IMR-90 (cell line): Measurements from ENCODE around the gene MYH11. TPM values are rescaled to one million over a fixed set of nuclear protein-coding genes. Genes with fewer than 3 reads are reported as not detected.

Source experiments
- ATAC-seq: fragments of 200-7000 bp; cut with Tn5 transposase; 2 replicates; pipeline ENCODE4 v1.9.1; 2020; ENCODE audit warnings: low read depth, mild to moderate bottlenecking, moderate library complexity
- BruUV-seq: library from RNA; stranded (reverse); fragments of 400-500 nt; replicated peaks from 2 replicates; lab custom pipeline; 2021; lab: Mats Ljungman, UMichigan
- CTCF ChIA-PET: fragments of 300-600 bp; formaldehyde crosslinking; extraction: SDS; loops from one replicate; lab custom pipeline; 2021; ENCODE audit warnings: antibody characterized with exemption; lab: Yijun Ruan, JAX
- POLR2A ChIA-PET: fragments of 300-600 bp; sonication (Branson Sonifier 250); formaldehyde crosslinking; loops from one replicate; lab custom pipeline; 2022; ENCODE audit warnings: antibody characterized with exemption; ENCODE audit not compliant: unreplicated experiment; lab: Charles Lee
- DNase-seq: peaks from one replicate; pipeline ENCODE4 v3.0.0; 2013
- H2AFZ ChIP-seq: replicated peaks from 2 replicates; pipeline ENCODE3; 2013; ENCODE audit warnings: low read length, mild to moderate bottlenecking; ENCODE audit not compliant: poor library complexity
- H2AK5ac ChIP-seq: 2 replicates; pipeline ENCODE4 v1.6.1; 2013; ENCODE audit warnings: low read depth, low read length, inconsistent platforms
- H2AK9ac ChIP-seq: replicated peaks from 2 replicates; pipeline ENCODE3; 2013; ENCODE audit warnings: mild to moderate bottlenecking, low read depth, low read length, moderate library complexity; ENCODE audit not compliant: poor library complexity
- H2BK120ac ChIP-seq: 2 replicates; pipeline ENCODE4 v1.6.1; 2013; ENCODE audit warnings: low read depth, low read length, inconsistent platforms
- H2BK15ac ChIP-seq: 3 replicates; pipeline ENCODE4 v1.6.1; 2013; ENCODE audit warnings: low read depth, low read length, inconsistent platforms
- H2BK20ac ChIP-seq: 2 replicates; pipeline ENCODE4 v1.6.1; 2013; ENCODE audit warnings: low read depth, mild to moderate bottlenecking, inconsistent platforms, low read length, moderate library complexity
- H2BK5ac ChIP-seq: 2 replicates; pipeline ENCODE4 v1.6.1; 2013; ENCODE audit warnings: mild to moderate bottlenecking, low read depth, low read length, inconsistent platforms; ENCODE audit not compliant: poor library complexity, severe bottlenecking
- H3K14ac ChIP-seq: replicated peaks from 2 replicates; pipeline ENCODE4 v1.6.1; 2013; ENCODE audit warnings: low read depth, low read length, inconsistent platforms
- H3K18ac ChIP-seq: 2 replicates; pipeline ENCODE4 v1.6.1; 2013; ENCODE audit warnings: low read depth, low read length, control low read depth
- H3K23ac ChIP-seq: 2 replicates; pipeline ENCODE4 v1.6.1; 2013; ENCODE audit warnings: low read depth, low read length, inconsistent platforms
- H3K27ac ChIP-seq: 2 replicates; pipeline ENCODE4 v1.5.1; 2013; ENCODE audit warnings: mild to moderate bottlenecking, control low read depth, low read length; ENCODE audit not compliant: insufficient read depth
- H3K27me3 ChIP-seq: 2 replicates; pipeline ENCODE4 v1.6.1; 2013; ENCODE audit warnings: low read length; ENCODE audit not compliant: control insufficient read depth, insufficient read depth
- H3K36me3 ChIP-seq: 2 replicates; pipeline ENCODE4 v1.6.1; 2013; ENCODE audit warnings: low read length, mixed read lengths; ENCODE audit not compliant: control insufficient read depth, insufficient read depth
- H3K4ac ChIP-seq: 2 replicates; pipeline ENCODE4 v1.6.1; 2013; ENCODE audit warnings: low read depth, low read length, inconsistent platforms
- H3K4me1 ChIP-seq: 2 replicates; pipeline ENCODE4 v1.6.1; 2013; ENCODE audit warnings: low read length, mixed read lengths; ENCODE audit not compliant: control insufficient read depth, insufficient read depth
- H3K4me2 ChIP-seq: 2 replicates; pipeline ENCODE4 v1.6.1; 2013; ENCODE audit warnings: low read depth, mild to moderate bottlenecking, control low read depth, low read length, moderate library complexity
- H3K4me3 ChIP-seq: 2 replicates; pipeline ENCODE4 v1.5.1; 2013; ENCODE audit warnings: low read depth, mild to moderate bottlenecking, control low read depth, low read length, moderate library complexity; ENCODE audit not compliant: insufficient read depth
- H3K56ac ChIP-seq: 2 replicates; pipeline ENCODE4 v1.6.1; 2013; ENCODE audit warnings: low read length, inconsistent platforms; ENCODE audit not compliant: insufficient read depth; ENCODE audit errors: extremely low read depth
- H3K79me1 ChIP-seq, 2 experiments: 2 replicates each; pipeline ENCODE4 v1.6.1; 2013; ENCODE audit warnings: low read length in 2 of 2, inconsistent platforms in 1 of 2, low read depth in 1 of 2
- H3K9ac ChIP-seq: 2 replicates; pipeline ENCODE4 v1.6.1; 2013; ENCODE audit warnings: low read depth, low read length, control low read depth
- H3K9me1 ChIP-seq: 2 replicates; pipeline ENCODE4 v1.6.1; 2013; ENCODE audit warnings: low read length, inconsistent platforms; ENCODE audit not compliant: insufficient read depth
- H3K9me3 ChIP-seq: 2 replicates; pipeline ENCODE4 v1.6.1; 2013; ENCODE audit warnings: low read length; ENCODE audit not compliant: control insufficient read depth, insufficient read depth
- H4K20me1 ChIP-seq: 2 replicates; pipeline ENCODE4 v1.6.1; 2013; ENCODE audit warnings: low read length, inconsistent platforms; ENCODE audit not compliant: insufficient read depth
- H4K5ac ChIP-seq: 2 replicates; pipeline ENCODE4 v1.6.1; 2013; ENCODE audit warnings: mild to moderate bottlenecking, low read depth, low read length, control low read depth
- H4K8ac ChIP-seq, 2 experiments: 2 replicates each; pipeline ENCODE4 v1.6.1; 2013; ENCODE audit warnings: low read depth in 2 of 2, low read length in 2 of 2, control low read depth in 1 of 2, inconsistent platforms in 1 of 2
- H4K91ac ChIP-seq: 2 replicates; pipeline ENCODE4 v1.6.1; 2013; ENCODE audit warnings: low read depth, low read length, inconsistent platforms; ENCODE audit not compliant: insufficient read depth
- BHLHE40 ChIP-seq: fragments of 150-350 bp; IDR thresholded peaks from 2 replicates; pipeline ENCODE4 v1.6.1; 2016; ENCODE audit warnings: mild to moderate bottlenecking, low read depth, low read length
- CEBPB ChIP-seq: IDR thresholded peaks from 2 replicates; pipeline ENCODE4 v1.6.1; 2012; ENCODE audit warnings: low read depth, low read length, improper control_type of control experiment
- CHD1 ChIP-seq: IDR thresholded peaks from 2 replicates; pipeline ENCODE4 v1.6.1; 2012; ENCODE audit warnings: low read depth, low read length, improper control_type of control experiment
- MAFK ChIP-seq: IDR thresholded peaks from 2 replicates; pipeline ENCODE4 v1.6.1; 2012; ENCODE audit warnings: low read depth, low read length, improper control_type of control experiment
- MAZ ChIP-seq: IDR thresholded peaks from 2 replicates; pipeline ENCODE4 v1.6.1; 2012; ENCODE audit warnings: low read depth, mild to moderate bottlenecking, low read length, improper control_type of control experiment, moderate library complexity, borderline replicate concordance
- POLR2A ChIP-seq: IDR thresholded peaks from 2 replicates; pipeline ENCODE4 v1.6.1; 2012; ENCODE audit warnings: mild to moderate bottlenecking, low read depth, low read length
- RAD21 ChIP-seq: IDR thresholded peaks from 2 replicates; pipeline ENCODE4 v1.6.1; 2012; ENCODE audit warnings: low read length, improper control_type of control experiment
- RCOR1 ChIP-seq: IDR thresholded peaks from 2 replicates; pipeline ENCODE4 v1.6.1; 2012; ENCODE audit warnings: mild to moderate bottlenecking, low read length, improper control_type of control experiment; ENCODE audit not compliant: insufficient replicate concordance
- RFX5 ChIP-seq: IDR thresholded peaks from 2 replicates; pipeline ENCODE4 v1.8.0; 2012; ENCODE audit warnings: low read depth, mild to moderate bottlenecking, low read length, moderate library complexity
- SMC3 ChIP-seq: fragments of 150-350 bp; IDR thresholded peaks from 2 replicates; pipeline ENCODE4 v1.6.1; 2016; ENCODE audit warnings: low read depth, mild to moderate bottlenecking, antibody characterized with exemption, low read length, moderate library complexity
- USF2 ChIP-seq: fragments of 150-350 bp; IDR thresholded peaks from 2 replicates; pipeline ENCODE4 v1.6.1; 2017; ENCODE audit warnings: mild to moderate bottlenecking, antibody characterized with exemption, low read length, low read depth
- WGBS, 2 experiments: methylation state at CpG; one replicate each; pipeline versions ENCODE4 v1.1.5 to v1.1.7; 2013; ENCODE audit warnings: missing lambda C conversion rate in 2 of 2; ENCODE audit not compliant: insufficient read length in 1 of 2; ENCODE audit errors: extremely low coverage in 2 of 2; 5-methylcytosine and 5-hydroxymethylcytosine counted together
- dilution Hi-C: fragments of 300-500 bp; cut with HindIII; formaldehyde crosslinking; loops from one replicate; pipeline ENCODE4 v1.14.3; 2018; ENCODE audit warnings: low sequenced_read_pairs; ENCODE audit not compliant: unreplicated experiment
- in situ Hi-C: fragments of 300-500 bp; cut with MboI; formaldehyde crosslinking; loops from 3 replicates; pipeline ENCODE4 v1.14.3; 2019; ENCODE audit warnings: low sequenced_read_pairs, inconsistent platforms, mixed read lengths
- intact Hi-C: fragments of 100-400 bp; cut with micrococcal nuclease; formaldehyde crosslinking; loops from 2 replicates; pipeline ENCODE4 v1.10.0; 2022
- polyA plus RNA-seq, 3 experiments: library from polyadenylated mRNA; depleted of rRNA; stranded (reverse); fragments of >200 nt; gene quantifications; 2 replicates each; pipeline ENCODE4 v1.2.3, GENCODE V29; 2012; ENCODE audit warnings: low replicate concordance in 1 of 3
- total RNA-seq: library from RNA; depleted of rRNA; stranded (reverse); fragments of >200 nt; gene quantifications from 2 replicates; pipeline ENCODE4 v1.2.3, GENCODE V29; 2012
- TF ChIP-seq, protein P1 (sequence below): fragments of 150-350 bp; IDR thresholded peaks from 2 replicates; pipeline ENCODE4 v1.6.1; 2016; ENCODE audit warnings: low read depth, mild to moderate bottlenecking, low read length, moderate library complexity, borderline replicate concordance
- TF ChIP-seq, protein P2 (sequence below): conservative IDR thresholded peaks from 2 replicates; pipeline ENCODE4 v1.5.1; 2012; ENCODE audit warnings: mild to moderate bottlenecking, low read depth, low read length, improper control_type of control experiment

The MYH11 gene
- total and polyA plus RNA-seq, 2 of the 4 experiments (the other 2 are of a cell fraction), result under 0.01 to 0.12 TPM

DNA sequence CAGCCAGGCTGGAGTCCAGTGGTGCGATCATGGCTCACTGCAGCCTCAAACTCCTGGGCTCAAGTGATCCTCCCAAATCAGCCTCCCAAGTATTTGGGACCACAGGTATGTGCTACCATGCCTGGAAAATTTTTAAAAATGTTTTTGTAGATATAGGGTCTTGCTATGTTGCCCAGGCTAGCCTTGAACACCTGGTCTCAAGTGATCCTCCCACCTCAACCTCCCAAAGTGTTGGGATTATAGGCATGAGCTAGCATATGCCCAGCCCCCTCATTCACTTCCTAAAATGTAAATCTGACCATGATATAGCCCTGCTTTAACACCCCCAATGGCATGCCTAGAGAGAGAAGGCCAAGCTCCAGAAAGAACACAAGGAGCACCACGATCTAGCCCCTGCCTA, 108.2 kb downstream of the MYH11 start:
- in situ Hi-C loops, result no loop called here
- CTCF ChIA-PET, result no interaction called here
- Histone ChIP-seq H2AK9ac (no peak overlapping the region), H4K8ac (no peak overlapping the region), H3K27me3 (no peaks in the 10 kb centered on the region), H4K20me1 (no peaks in the 10 kb centered on the region), H3K36me3 (no peaks in the 10 kb centered on the region), H3K27ac (no peak overlapping the region), H3K4me1 (no peaks in the 10 kb centered on the region), H4K91ac (no peak overlapping the region), H3K9me1 (no peaks in the 10 kb centered on the region), H2AFZ (no peak overlapping the region), H3K18ac (no peak overlapping the region), H3K56ac (no peak overlapping the region), H3K23ac (no peak overlapping the region), H3K4ac (no peak overlapping the region), H3K14ac (no peak overlapping the region), H2BK15ac (no peak overlapping the region), H2BK120ac (no peak overlapping the region), H3K4me3 (no peak overlapping the region), H4K5ac (no peak overlapping the region), H2AK5ac (no peak overlapping the region), H3K9ac (no peak overlapping the region), H3K4me2 (no peak overlapping the region), H2BK5ac (no peak overlapping the region), H3K9me3 (no peaks in the 10 kb centered on the region), H2BK20ac (no peak overlapping the region), H3K79me1 (no peaks in the 10 kb centered on the region)
- DNase-seq, result no peak
- WGBS, 2 experiments, result no CpG with 5 or more reads among the region's 2 CpGs
- ATAC-seq, result no peak
- POLR2A ChIA-PET, result no interaction called here
- intact Hi-C loops, result no loop called here
- BruUV-seq, result no TSS peak
- TF ChIP-seq RFX5 (no peak), BHLHE40 (no peak), RAD21 (no peak), SMC3 (no peak), POLR2A (no peak), CEBPB (no peak), USF2 (no peak), RCOR1 (no peak), MAZ (no peak), MAFK (no peak), CHD1 (no peak)
- TF ChIP-seq, protein P1, sequence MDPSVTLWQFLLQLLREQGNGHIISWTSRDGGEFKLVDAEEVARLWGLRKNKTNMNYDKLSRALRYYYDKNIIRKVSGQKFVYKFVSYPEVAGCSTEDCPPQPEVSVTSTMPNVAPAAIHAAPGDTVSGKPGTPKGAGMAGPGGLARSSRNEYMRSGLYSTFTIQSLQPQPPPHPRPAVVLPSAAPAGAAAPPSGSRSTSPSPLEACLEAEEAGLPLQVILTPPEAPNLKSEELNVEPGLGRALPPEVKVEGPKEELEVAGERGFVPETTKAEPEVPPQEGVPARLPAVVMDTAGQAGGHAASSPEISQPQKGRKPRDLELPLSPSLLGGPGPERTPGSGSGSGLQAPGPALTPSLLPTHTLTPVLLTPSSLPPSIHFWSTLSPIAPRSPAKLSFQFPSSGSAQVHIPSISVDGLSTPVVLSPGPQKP, result no peak
- TF ChIP-seq, protein P2, sequence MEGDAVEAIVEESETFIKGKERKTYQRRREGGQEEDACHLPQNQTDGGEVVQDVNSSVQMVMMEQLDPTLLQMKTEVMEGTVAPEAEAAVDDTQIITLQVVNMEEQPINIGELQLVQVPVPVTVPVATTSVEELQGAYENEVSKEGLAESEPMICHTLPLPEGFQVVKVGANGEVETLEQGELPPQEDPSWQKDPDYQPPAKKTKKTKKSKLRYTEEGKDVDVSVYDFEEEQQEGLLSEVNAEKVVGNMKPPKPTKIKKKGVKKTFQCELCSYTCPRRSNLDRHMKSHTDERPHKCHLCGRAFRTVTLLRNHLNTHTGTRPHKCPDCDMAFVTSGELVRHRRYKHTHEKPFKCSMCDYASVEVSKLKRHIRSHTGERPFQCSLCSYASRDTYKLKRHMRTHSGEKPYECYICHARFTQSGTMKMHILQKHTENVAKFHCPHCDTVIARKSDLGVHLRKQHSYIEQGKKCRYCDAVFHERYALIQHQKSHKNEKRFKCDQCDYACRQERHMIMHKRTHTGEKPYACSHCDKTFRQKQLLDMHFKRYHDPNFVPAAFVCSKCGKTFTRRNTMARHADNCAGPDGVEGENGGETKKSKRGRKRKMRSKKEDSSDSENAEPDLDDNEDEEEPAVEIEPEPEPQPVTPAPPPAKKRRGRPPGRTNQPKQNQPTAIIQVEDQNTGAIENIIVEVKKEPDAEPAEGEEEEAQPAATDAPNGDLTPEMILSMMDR, result no peak
- dilution Hi-C loops, result no loop called here
